Measurements from ENCODE around the gene METTL27.

The METTL27 gene

DNA sequence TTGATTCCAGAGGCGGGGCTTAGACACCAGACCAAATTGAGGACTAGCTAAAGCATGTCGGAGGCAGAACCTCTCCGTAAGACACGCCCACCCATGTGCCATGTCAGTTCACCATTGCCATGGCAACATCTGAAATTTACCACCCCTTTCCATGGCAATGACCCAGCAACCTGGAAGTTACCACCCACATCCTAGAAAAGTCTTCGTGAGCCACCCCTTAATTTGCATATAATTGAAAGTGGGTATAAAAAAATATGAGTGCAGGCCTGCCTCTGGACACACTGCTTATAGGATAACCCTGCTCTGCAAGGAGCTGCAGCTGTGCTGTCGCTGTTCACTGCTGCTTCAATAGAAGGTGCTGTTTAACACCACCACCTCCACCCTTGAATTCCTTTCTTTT is 46.6 kb upstream of the METTL27 start:
- Histone ChIP-seq H3K27me3 (ENCODE audit: low read length) (no peaks in the 10 kb centered on the region), H3K36me3 (ENCODE audit: low read length) (no peaks in the 10 kb centered on the region), H4K20me1 (ENCODE audit: low read depth, low read length) (no peaks in the 10 kb centered on the region), H3K4me2 (ENCODE audit: low read depth, low read length, poor library complexity, severe bottlenecking) (no peak overlapping the region), H2AFZ (ENCODE audit: low read depth, low read length, severe bottlenecking) (no peak overlapping the region), H3K9me2 (replicated peaks; ENCODE audit: insufficient read depth, low read length) (no peaks in the 10 kb centered on the region), H3K9me3 (ENCODE audit: insufficient read depth, low read length) (no peaks in the 10 kb centered on the region), H3K9ac (ENCODE audit: low read length) (no peak overlapping the region), H3F3A (ENCODE audit: insufficient read depth) (no peaks in the 10 kb centered on the region), H3K4me3 (ENCODE audit: insufficient read depth, low read length, poor library complexity, severe bottlenecking) (no peak overlapping the region), H3K27ac (ENCODE audit: low read depth, low read length) (no peak overlapping the region), H3K79me2 (ENCODE audit: insufficient read depth, low read length) (no peaks in the 10 kb centered on the region)
- TF ChIP-seq, protein P1, sequence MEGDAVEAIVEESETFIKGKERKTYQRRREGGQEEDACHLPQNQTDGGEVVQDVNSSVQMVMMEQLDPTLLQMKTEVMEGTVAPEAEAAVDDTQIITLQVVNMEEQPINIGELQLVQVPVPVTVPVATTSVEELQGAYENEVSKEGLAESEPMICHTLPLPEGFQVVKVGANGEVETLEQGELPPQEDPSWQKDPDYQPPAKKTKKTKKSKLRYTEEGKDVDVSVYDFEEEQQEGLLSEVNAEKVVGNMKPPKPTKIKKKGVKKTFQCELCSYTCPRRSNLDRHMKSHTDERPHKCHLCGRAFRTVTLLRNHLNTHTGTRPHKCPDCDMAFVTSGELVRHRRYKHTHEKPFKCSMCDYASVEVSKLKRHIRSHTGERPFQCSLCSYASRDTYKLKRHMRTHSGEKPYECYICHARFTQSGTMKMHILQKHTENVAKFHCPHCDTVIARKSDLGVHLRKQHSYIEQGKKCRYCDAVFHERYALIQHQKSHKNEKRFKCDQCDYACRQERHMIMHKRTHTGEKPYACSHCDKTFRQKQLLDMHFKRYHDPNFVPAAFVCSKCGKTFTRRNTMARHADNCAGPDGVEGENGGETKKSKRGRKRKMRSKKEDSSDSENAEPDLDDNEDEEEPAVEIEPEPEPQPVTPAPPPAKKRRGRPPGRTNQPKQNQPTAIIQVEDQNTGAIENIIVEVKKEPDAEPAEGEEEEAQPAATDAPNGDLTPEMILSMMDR (IDR thresholded peaks at IDR 0.05; ENCODE audit: insufficient read depth, low read length, poor library complexity, severe bottlenecking): no peak
- TF ChIP-seq EZH2phosphoT487 (conservative IDR thresholded peaks at IDR 0.05; ENCODE audit: low read length): no peak

DNA sequence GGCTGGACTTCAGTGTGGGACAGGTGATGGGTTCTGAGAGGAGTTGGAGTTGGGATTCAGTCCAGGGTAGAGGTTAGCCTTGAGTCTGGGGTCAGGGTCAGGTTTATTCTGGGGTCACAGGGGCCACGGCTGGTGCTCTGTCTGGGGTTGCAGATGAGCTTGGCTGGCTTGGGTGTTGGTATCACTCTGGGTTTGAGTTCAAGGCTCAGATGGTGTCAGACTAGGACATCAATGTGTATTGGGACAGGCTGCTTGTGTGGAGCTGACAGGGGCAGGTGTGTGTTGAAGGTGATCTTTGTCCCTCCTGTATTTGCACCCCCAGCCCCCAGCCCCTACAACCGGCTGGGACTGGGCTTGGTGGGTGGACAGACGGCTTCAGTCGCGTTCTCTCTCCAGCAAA is 45.4 kb upstream of the METTL27 start:
- Histone ChIP-seq H2AFZ (ENCODE audit: low read depth, low read length, severe bottlenecking) (no peak overlapping the region), H3K36me3 (ENCODE audit: low read length) (no peaks in the 10 kb centered on the region), H4K20me1 (ENCODE audit: low read depth, low read length) (no peaks in the 10 kb centered on the region), H3K9ac (ENCODE audit: low read length) (no peak overlapping the region), H3F3A (ENCODE audit: insufficient read depth) (no peaks in the 10 kb centered on the region), H3K4me2 (ENCODE audit: low read depth, low read length, poor library complexity, severe bottlenecking) (no peak overlapping the region), H3K27ac (ENCODE audit: low read depth, low read length) (no peak overlapping the region), H3K9me3 (ENCODE audit: insufficient read depth, low read length) (no peaks in the 10 kb centered on the region), H3K27me3 (ENCODE audit: low read length) (no peaks in the 10 kb centered on the region), H3K4me3 (ENCODE audit: insufficient read depth, low read length, poor library complexity, severe bottlenecking) (no peak overlapping the region), H3K79me2 (ENCODE audit: insufficient read depth, low read length) (no peaks in the 10 kb centered on the region), H3K9me2 (replicated peaks; ENCODE audit: insufficient read depth, low read length) (no peaks in the 10 kb centered on the region)
- TF ChIP-seq, protein P1 (IDR thresholded peaks at IDR 0.05; ENCODE audit: insufficient read depth, low read length, poor library complexity, severe bottlenecking): no peak
- no peak for TF ChIP-seq EZH2phosphoT487 (conservative IDR thresholded peaks at IDR 0.05; ENCODE audit: low read length)

DNA sequence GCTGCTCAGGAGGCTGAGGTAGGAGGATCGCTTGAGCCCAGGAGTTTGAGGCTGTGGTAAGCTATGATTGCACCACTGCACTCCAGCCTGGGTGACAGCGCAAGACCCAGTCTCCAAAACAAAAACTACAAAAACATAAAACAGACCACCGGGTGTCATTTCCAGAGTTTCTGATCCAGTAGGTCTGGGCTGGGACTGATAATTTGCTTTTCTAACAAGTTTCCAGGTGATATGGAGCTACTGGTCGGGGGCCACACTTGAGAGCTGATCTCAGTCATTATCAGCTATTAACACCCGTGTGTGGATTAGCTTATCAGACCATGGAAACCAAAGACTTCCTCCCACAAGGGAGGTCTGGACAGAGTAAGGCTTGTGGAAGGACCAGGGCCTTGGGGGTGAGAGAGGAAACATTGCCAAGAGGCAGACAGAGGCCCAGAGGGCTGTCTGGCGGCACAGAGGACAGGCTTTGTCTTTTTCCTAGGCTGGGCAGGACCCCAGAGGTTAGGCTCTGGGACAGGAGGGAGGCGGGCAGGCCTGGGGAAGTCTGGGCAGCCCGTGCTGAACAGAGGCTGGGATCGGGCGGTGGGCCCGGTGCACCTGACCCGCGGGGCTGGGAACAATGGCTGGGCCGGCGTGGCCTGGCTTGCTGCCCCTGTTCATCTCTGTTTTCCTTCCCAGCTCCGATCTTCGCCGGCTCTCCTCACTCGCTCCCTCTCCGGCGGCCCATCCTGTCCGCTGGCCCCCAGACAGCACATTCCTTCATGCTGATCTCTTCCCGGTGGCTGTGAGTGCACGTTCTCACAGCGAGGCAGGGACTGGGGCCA is 43.9 kb upstream of the METTL27 start:
- H4K20me1 ChIP-seq (ENCODE audit: low read depth, low read length): no peaks in the 10 kb centered on the region
- no peaks in the 10 kb centered on the region for H3K9me2 ChIP-seq (replicated peaks; ENCODE audit: insufficient read depth, low read length)
- no peaks in the 10 kb centered on the region for H3K36me3 ChIP-seq (ENCODE audit: low read length)
- no peak overlapping the region for H2AFZ ChIP-seq (ENCODE audit: low read depth, low read length, severe bottlenecking)
- H3K27me3 ChIP-seq (ENCODE audit: low read length): no peaks in the 10 kb centered on the region
- H3K9me3 ChIP-seq (ENCODE audit: insufficient read depth, low read length): no peaks in the 10 kb centered on the region
- no peak overlapping the region for H3K27ac ChIP-seq (ENCODE audit: low read depth, low read length)
- H3F3A ChIP-seq (ENCODE audit: insufficient read depth): no peaks in the 10 kb centered on the region
- H3K79me2 ChIP-seq (ENCODE audit: insufficient read depth, low read length): no peaks in the 10 kb centered on the region
- no peak overlapping the region for H3K4me2 ChIP-seq (ENCODE audit: low read depth, low read length, poor library complexity, severe bottlenecking)
- TF ChIP-seq, protein P1 (IDR thresholded peaks at IDR 0.05; ENCODE audit: insufficient read depth, low read length, poor library complexity, severe bottlenecking): no peak
- no peak for TF ChIP-seq EZH2phosphoT487 (conservative IDR thresholded peaks at IDR 0.05; ENCODE audit: low read length)
- no peak overlapping the region for H3K4me3 ChIP-seq (ENCODE audit: insufficient read depth, low read length, poor library complexity, severe bottlenecking)
- H3K9ac ChIP-seq (ENCODE audit: low read length): no peak overlapping the region

All from SU-DHL-6 (cell line).